ENCODE data around the gene VPS13C. TPM values are rescaled to one million over a fixed set of nuclear protein-coding genes. Genes with fewer than 3 reads are reported as not detected.

Gene VPS13C
- total RNA-seq: 58.2 and 84.0 TPM in 2 replicates

GRCh38 chr15:62060113-62060895, at the start of gene VPS13C:
TSS of gene VPS13C (minus strand) at chr15:62060447. CDS start at chr15:62060374, 73 bp downstream.
- no peak for DNase-seq (ENCODE audit: extremely low read depth, low read depth, low spot score)

- DNase-seq (ENCODE audit: extremely low read depth, low read depth, low spot score): no peak
Observed at GRCh38 chr15:62109437-62109836, 49.2 kb upstream of the VPS13C start.

GRCh38 chr15:62108411-62108810, 48.2 kb upstream of the VPS13C start:
- DNase-seq (ENCODE audit: extremely low read depth, low read depth, low spot score): no peak

- DNase-seq (ENCODE audit: extremely low read depth, low read depth, low spot score): no peak
Observed at GRCh38 chr15:62107571-62108121, 47.4 kb upstream of the VPS13C start.

- DNase-seq (ENCODE audit: extremely low read depth, low read depth, low spot score): no peak
Observed at GRCh38 chr15:62106096-62106495, 45.8 kb upstream of the VPS13C start.

GRCh38 chr15:62105266-62105665, 45.0 kb upstream of the VPS13C start:
- DNase-seq (ENCODE audit: extremely low read depth, low read depth, low spot score): no peak

- no peak for DNase-seq (ENCODE audit: extremely low read depth, low read depth, low spot score)
Observed at GRCh38 chr15:62104846-62105245, 44.6 kb upstream of the VPS13C start.

GRCh38 chr15:62104401-62104800, 44.2 kb upstream of the VPS13C start:
- no peak for DNase-seq (ENCODE audit: extremely low read depth, low read depth, low spot score)

- DNase-seq (ENCODE audit: extremely low read depth, low read depth, low spot score): no peak
Observed at GRCh38 chr15:62103431-62103830, 43.2 kb upstream of the VPS13C start.

- no peak for DNase-seq (ENCODE audit: extremely low read depth, low read depth, low spot score)
Observed at GRCh38 chr15:62099094-62099601, 38.9 kb upstream of the VPS13C start.

- no peak for DNase-seq (ENCODE audit: extremely low read depth, low read depth, low spot score)
Observed at GRCh38 chr15:62094388-62094787, 34.1 kb upstream of the VPS13C start.

- DNase-seq (ENCODE audit: extremely low read depth, low read depth, low spot score): no peak
Observed at GRCh38 chr15:62093809-62094208, 33.6 kb upstream of the VPS13C start.

GRCh38 chr15:62090988-62091387, 30.7 kb upstream of the VPS13C start:
- DNase-seq (ENCODE audit: extremely low read depth, low read depth, low spot score): no peak

GRCh38 chr15:62089616-62090015, 29.4 kb upstream of the VPS13C start:
- no peak for DNase-seq (ENCODE audit: extremely low read depth, low read depth, low spot score)

- no peak for DNase-seq (ENCODE audit: extremely low read depth, low read depth, low spot score)
Observed at GRCh38 chr15:62088353-62088693, 28.1 kb upstream of the VPS13C start.

GRCh38 chr15:62087671-62088352, 27.6 kb upstream of the VPS13C start:
- DNase-seq (ENCODE audit: extremely low read depth, low read depth, low spot score): no peak

GRCh38 chr15:62085740-62086139, 25.5 kb upstream of the VPS13C start:
- no peak for DNase-seq (ENCODE audit: extremely low read depth, low read depth, low spot score)

GRCh38 chr15:62083194-62084154, 23.2 kb upstream of the VPS13C start:
- DNase-seq (ENCODE audit: extremely low read depth, low read depth, low spot score): no peak

- no peak for DNase-seq (ENCODE audit: extremely low read depth, low read depth, low spot score)
Observed at GRCh38 chr15:62079594-62079993, 19.3 kb upstream of the VPS13C start.

GRCh38 chr15:62075595-62076277, 15.5 kb upstream of the VPS13C start:
- DNase-seq (ENCODE audit: extremely low read depth, low read depth, low spot score): no peak
